NCI-H510A (cell line): Measurements from ENCODE around the gene MCC.

Experiments used
- DNase-seq: peaks from one replicate; lab custom pipeline; 2025; lab: John Stamatoyannopoulos, UW

MCC gene

GRCh38 chr5:113361701-113362100, 126.6 kb downstream of the MCC start:
- DNase-seq: no peak

GRCh38 chr5:113359419-113359818, 128.8 kb downstream of the MCC start:
- no peak for DNase-seq

GRCh38 chr5:113358696-113359095, 129.6 kb downstream of the MCC start:
- no peak for DNase-seq

GRCh38 chr5:113357696-113358476, 130.4 kb downstream of the MCC start:
- no peak for DNase-seq

GRCh38 chr5:113356487-113356886, 131.8 kb downstream of the MCC start:
- DNase-seq: no peak

- DNase-seq: no peak
Observed at GRCh38 chr5:113354055-113354454, 134.2 kb downstream of the MCC start.

- no peak for DNase-seq
Observed at GRCh38 chr5:113347572-113347971, 140.7 kb downstream of the MCC start.

- DNase-seq: no peak
Observed at GRCh38 chr5:113344973-113345940, 143.0 kb downstream of the MCC start.

GRCh38 chr5:113343343-113343742, 144.9 kb downstream of the MCC start:
- DNase-seq: no peak

GRCh38 chr5:113340537-113340936, 147.7 kb downstream of the MCC start:
- no peak for DNase-seq

GRCh38 chr5:113338628-113339027, 149.6 kb downstream of the MCC start:
- no peak for DNase-seq

- no peak for DNase-seq
Observed at GRCh38 chr5:113337515-113338415, 150.5 kb downstream of the MCC start.

GRCh38 chr5:113336975-113337374, 151.3 kb downstream of the MCC start:
- no peak for DNase-seq

GRCh38 chr5:113333411-113333810, 154.8 kb downstream of the MCC start:
- DNase-seq: no peak

- DNase-seq: no peak
Observed at GRCh38 chr5:113331209-113331551, 157.1 kb downstream of the MCC start.

- no peak for DNase-seq
Observed at GRCh38 chr5:113330533-113331208, 157.6 kb downstream of the MCC start.

GRCh38 chr5:113329981-113330380, 158.3 kb downstream of the MCC start:
- no peak for DNase-seq

GRCh38 chr5:113325054-113325453, 163.2 kb downstream of the MCC start:
- DNase-seq: no peak

GRCh38 chr5:113321276-113321675, 167.0 kb downstream of the MCC start:
- no peak for DNase-seq

GRCh38 chr5:113320273-113320780, 167.9 kb downstream of the MCC start:
- no peak for DNase-seq
